H9 (cell line): Measurements from ENCODE around the gene CYP8B1. TPM values are rescaled to one million over a fixed set of nuclear protein-coding genes. Genes with fewer than 3 reads are reported as not detected.

Experiments used
- DNase-seq: peaks from one replicate; pipeline ENCODE4 v3.0.0-alpha.2; 2017
- H2AFZ ChIP-seq: one replicate; pipeline ENCODE4 v1.6.1; 2013; ENCODE audit warnings: mild to moderate bottlenecking, low read length, control low read depth, moderate library complexity
- H2AK5ac ChIP-seq: 2 replicates; pipeline ENCODE4 v1.6.1; 2013; ENCODE audit warnings: low read length, control low read depth, mixed read lengths; ENCODE audit not compliant: insufficient read length
- H2BK120ac ChIP-seq: one replicate; pipeline ENCODE4 v1.6.1; 2013; ENCODE audit warnings: low read depth, mild to moderate bottlenecking, low read length, control low read depth, inconsistent platforms; ENCODE audit not compliant: poor library complexity, severe bottlenecking
- H2BK12ac ChIP-seq: 2 replicates; pipeline ENCODE4 v1.6.1; 2013; ENCODE audit warnings: low read length, control low read depth, mixed read lengths, low read depth; ENCODE audit not compliant: insufficient read length
- H2BK15ac ChIP-seq: 2 replicates; pipeline ENCODE4 v1.6.1; 2013; ENCODE audit warnings: low read depth, low read length, control low read depth
- H2BK20ac ChIP-seq: one replicate; pipeline ENCODE4 v1.6.1; 2013; ENCODE audit warnings: low read depth, mild to moderate bottlenecking, low read length, control low read depth, inconsistent platforms; ENCODE audit not compliant: poor library complexity, severe bottlenecking
- H2BK5ac ChIP-seq: 2 replicates; pipeline ENCODE4 v1.6.1; 2013; ENCODE audit warnings: low read length, control low read depth, mixed read lengths; ENCODE audit not compliant: insufficient read length
- H3K14ac ChIP-seq: 2 replicates; pipeline ENCODE4 v1.6.1; 2013; ENCODE audit warnings: low read length, control low read depth; ENCODE audit not compliant: insufficient read depth
- H3K18ac ChIP-seq: 2 replicates; pipeline ENCODE4 v1.6.1; 2013; ENCODE audit warnings: low read depth, mild to moderate bottlenecking, mixed read lengths, low read length, control low read depth; ENCODE audit not compliant: insufficient read length
- H3K23ac ChIP-seq: 2 replicates; pipeline ENCODE4 v1.6.1; 2013; ENCODE audit warnings: low read length, control low read depth, mixed read lengths, low read depth; ENCODE audit not compliant: insufficient read length
- H3K23me2 ChIP-seq: 2 replicates; pipeline ENCODE4 v1.6.1; 2013; ENCODE audit warnings: low read depth, mild to moderate bottlenecking, mixed read lengths, low read length, control low read depth; ENCODE audit not compliant: insufficient read length, poor library complexity, severe bottlenecking
- H3K27ac ChIP-seq: 2 replicates; pipeline ENCODE4 v1.5.1; 2013; ENCODE audit warnings: low read length, control low read depth, mixed read lengths, low read depth; ENCODE audit not compliant: insufficient read length
- H3K27me3 ChIP-seq: 2 replicates; pipeline ENCODE4 v1.6.1; 2013; ENCODE audit warnings: low read length, control low read depth, inconsistent platforms; ENCODE audit not compliant: insufficient read depth
- H3K4ac ChIP-seq: 2 replicates; pipeline ENCODE4 v1.6.1; 2013; ENCODE audit warnings: low read depth, mild to moderate bottlenecking, control low read depth, inconsistent platforms, low read length, moderate library complexity
- H3K4me1 ChIP-seq: 2 replicates; pipeline ENCODE4 v1.6.1; 2013; ENCODE audit warnings: low read length, control low read depth, inconsistent platforms; ENCODE audit not compliant: insufficient read depth
- H3K4me2 ChIP-seq: 2 replicates; pipeline ENCODE4 v1.6.1; 2013; ENCODE audit warnings: low read length, control low read depth, mixed read lengths; ENCODE audit not compliant: insufficient read length, insufficient read depth
- H3K56ac ChIP-seq: 2 replicates; pipeline ENCODE4 v1.6.1; 2013; ENCODE audit warnings: low read depth, mild to moderate bottlenecking, mixed read lengths, low read length, control low read depth; ENCODE audit not compliant: insufficient read length
- H3K79me1 ChIP-seq: 2 replicates; pipeline ENCODE4 v1.6.1; 2013; ENCODE audit warnings: low read depth, mild to moderate bottlenecking, moderate library complexity, low read length, control low read depth, inconsistent platforms; ENCODE audit not compliant: insufficient read depth, poor library complexity, severe bottlenecking
- H3K79me2 ChIP-seq: 2 replicates; pipeline ENCODE4 v1.6.1; 2013; ENCODE audit warnings: low read length, control low read depth, inconsistent platforms; ENCODE audit not compliant: insufficient read depth
- H3K9ac ChIP-seq: 2 replicates; pipeline ENCODE4 v1.6.1; 2013; ENCODE audit warnings: low read length, control low read depth, mixed read lengths; ENCODE audit not compliant: insufficient read length; ENCODE audit errors: extremely low read depth
- H3K9me3 ChIP-seq: one replicate; pipeline ENCODE4 v1.6.1; 2013; ENCODE audit warnings: low read depth, low read length, inconsistent platforms; ENCODE audit not compliant: control insufficient read depth
- H3T11ph ChIP-seq: one replicate; pipeline ENCODE4 v1.6.1; 2013; ENCODE audit warnings: mild to moderate bottlenecking, low read length, control low read depth, inconsistent platforms
- H4K20me1 ChIP-seq: one replicate; pipeline ENCODE4 v1.6.1; 2013; ENCODE audit not compliant: control insufficient read depth, insufficient read length, insufficient read depth
- H4K5ac ChIP-seq: 2 replicates; pipeline ENCODE4 v1.6.1; 2013; ENCODE audit warnings: low read depth, mild to moderate bottlenecking, mixed read lengths, low read length, control low read depth; ENCODE audit not compliant: insufficient read length
- H4K8ac ChIP-seq: replicated peaks from 2 replicates; pipeline ENCODE4 v1.6.1; 2013; ENCODE audit warnings: low read length, control low read depth, mixed read lengths, low read depth; ENCODE audit not compliant: insufficient read length
- H4K91ac ChIP-seq: 2 replicates; pipeline ENCODE4 v1.6.1; 2013; ENCODE audit warnings: low read depth, mild to moderate bottlenecking, moderate library complexity, mixed read lengths, low read length, control low read depth; ENCODE audit not compliant: insufficient read length
- H3K27ac Mint-ChIP-seq, 3 experiments: 2 replicates in 2 of 3; 3 replicates in 1 of 3; pipeline ENCODE4 v1.8.0; 2020 to 2021; ENCODE audit warnings: mixed read lengths in 3 of 3, mild to moderate bottlenecking in 1 of 3, moderate library complexity in 1 of 3
- H3K27me3 Mint-ChIP-seq: 2 replicates; pipeline ENCODE4 v1.8.0; 2021; ENCODE audit warnings: low read depth, mild to moderate bottlenecking, moderate library complexity, mixed read lengths
- H3K36me3 Mint-ChIP-seq, 3 experiments: 2 replicates in 2 of 3; 3 replicates in 1 of 3; pipeline ENCODE4 v1.8.0; 2020 to 2021; ENCODE audit warnings: low read depth in 3 of 3, mixed read lengths in 3 of 3; ENCODE audit not compliant: insufficient read depth in 1 of 3
- H3K4me1 Mint-ChIP-seq, 2 experiments: 2 replicates each; pipeline ENCODE4 v1.8.0; 2020; ENCODE audit warnings: mixed read lengths in 2 of 2
- H3K4me3 Mint-ChIP-seq, 2 experiments: 2 replicates in 1 of 2; 3 replicates in 1 of 2; pipeline ENCODE4 v1.8.0; 2020 to 2021; ENCODE audit warnings: mild to moderate bottlenecking in 2 of 2, mixed read lengths in 2 of 2, moderate library complexity in 1 of 2
- H3K9me3 Mint-ChIP-seq, 2 experiments: 2 replicates in 1 of 2; 3 replicates in 1 of 2; pipeline ENCODE4 v1.8.0; 2020; ENCODE audit warnings: mild to moderate bottlenecking in 2 of 2, mixed read lengths in 2 of 2, moderate library complexity in 1 of 2
- CTCF ChIP-seq: fragments of 200-600 bp; sonication (generic); conservative IDR thresholded peaks from 3 replicates; pipeline ENCODE4 v1.8.0; 2021; ENCODE audit warnings: antibody characterized with exemption, mild to moderate bottlenecking
- WGBS: extraction: QIAGEN DNeasy Blood & Tissue Kit; methylation state at CpG from one replicate; pipeline ENCODE4 v1.1.7; 2013; ENCODE audit warnings: missing lambda C conversion rate, low lambda C conversion rate, mixed read lengths; ENCODE audit not compliant: insufficient read length; ENCODE audit errors: extremely low coverage; 5-methylcytosine and 5-hydroxymethylcytosine counted together
- total RNA-seq: library from RNA; stranded (reverse); gene quantifications from 2 replicates; pipeline ENCODE4 v1.2.1, GENCODE V29; 2021

The CYP8B1 gene
- total RNA-seq, 1 experiment from 2014 or later: not detected

- no peaks in the 10 kb centered on the region for H4K20me1 ChIP-seq
- peaks cover 9% of the 10 kb centered on the region; the same call in 1 of the 2 replicates for H3K27me3 Mint-ChIP-seq
- no peaks in the 10 kb centered on the region for H3K27me3 ChIP-seq
- no peaks in the 10 kb centered on the region for H3K23me2 ChIP-seq
- H3K27ac Mint-ChIP-seq: no peak overlapping the region
- H3K4me1 Mint-ChIP-seq: peaks cover 14 to 15% of the 10 kb centered on the region in 2 experiments
- H3K4me2 ChIP-seq: no peak overlapping the region
- no peaks in the 10 kb centered on the region for H3K79me2 ChIP-seq
- no peak overlapping the region for H2BK120ac ChIP-seq
- H3K36me3 Mint-ChIP-seq: peaks cover 0 to 6% (median 2%) of the 10 kb centered on the region in 3 experiments; a peak in 4 of 7 replicates
- no peak overlapping the region for H2BK12ac ChIP-seq
- H3K4ac ChIP-seq: no peak overlapping the region
- no peak overlapping the region for H2BK5ac ChIP-seq
- H3K27ac ChIP-seq: no peak overlapping the region
- no peak overlapping the region for H3K9ac ChIP-seq
- H2AK5ac ChIP-seq: no peak overlapping the region
- no peak overlapping the region for H3T11ph ChIP-seq
- no CpG with 5 or more reads among the region's 2 CpGs for WGBS
- H2AFZ ChIP-seq: no peak overlapping the region
- no peak overlapping the region for H3K56ac ChIP-seq
- H2BK15ac ChIP-seq: no peak overlapping the region
- no peak overlapping the region for H4K8ac ChIP-seq
- H3K4me1 ChIP-seq: no peaks in the 10 kb centered on the region
- H3K9me3 Mint-ChIP-seq: peaks cover 5 to 12% of the 10 kb centered on the region in 2 experiments; a peak in 4 of 5 replicates
- H4K5ac ChIP-seq: no peak overlapping the region
- H3K14ac ChIP-seq: no peak overlapping the region
- H3K9me3 ChIP-seq: no peaks in the 10 kb centered on the region
- no peak for DNase-seq
- no peak overlapping the region for H3K23ac ChIP-seq
- no peak for TF ChIP-seq CTCF
- no peak overlapping the region for H2BK20ac ChIP-seq
- H3K4me3 Mint-ChIP-seq: no peak overlapping the region
- no peak overlapping the region for H4K91ac ChIP-seq
- H3K79me1 ChIP-seq: no peaks in the 10 kb centered on the region
- no peak overlapping the region for H3K18ac ChIP-seq
Measured at GRCh38 chr3:42902257-42902656, 26.6 kb upstream of the CYP8B1 start.
